Measurements from ENCODE around the gene TPM1.

Gene TPM1

DNA sequence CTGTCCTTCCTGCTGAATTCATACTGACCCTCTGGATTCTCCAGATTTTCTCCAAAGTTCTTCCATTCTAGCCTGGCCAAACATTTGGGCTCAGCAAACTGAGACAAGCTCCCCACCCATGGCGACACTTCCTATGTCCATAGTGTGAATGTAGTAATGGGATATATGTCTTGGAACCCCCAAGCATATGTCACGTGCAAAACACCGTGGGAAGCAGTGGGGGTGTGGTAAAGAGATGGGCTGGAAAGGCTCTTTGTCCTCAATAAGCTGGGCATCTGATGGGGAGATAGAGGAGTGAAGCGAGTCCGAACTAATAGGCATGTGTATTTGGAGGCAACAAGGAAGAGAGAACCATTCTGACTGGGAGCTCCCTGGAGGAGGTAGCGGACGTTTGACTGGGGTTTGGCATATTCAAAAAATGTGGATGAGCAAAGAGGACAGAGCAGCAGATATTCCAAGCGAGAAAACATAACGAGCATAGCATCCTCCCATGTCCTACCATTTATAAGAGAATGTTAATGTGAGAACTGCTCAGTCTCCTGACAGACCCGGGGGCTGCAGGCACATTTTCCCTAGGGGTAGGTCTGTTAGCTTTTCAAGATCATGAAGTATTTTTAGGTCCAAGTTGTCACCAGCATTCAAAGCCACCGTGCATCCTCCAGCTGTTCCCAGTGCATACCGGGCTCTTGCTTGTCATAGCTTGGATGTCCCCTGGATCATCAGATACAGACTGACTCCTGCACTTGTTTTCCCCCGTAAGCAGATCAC, 25.6 kb downstream of the TPM1 start:
- ATAC-seq = no peak
- H3K36me3 Mint-ChIP-seq = peaks cover 19% of the 10 kb centered on the region
- H3K4me3 Mint-ChIP-seq = no peak overlapping the region
- H3K9me3 Mint-ChIP-seq = no peaks in the 10 kb centered on the region
- H3K27me3 Mint-ChIP-seq = no peaks in the 10 kb centered on the region
- H3K27ac Mint-ChIP-seq = no peak overlapping the region
- no peaks in the 10 kb centered on the region for H3K4me1 Mint-ChIP-seq

DNA sequence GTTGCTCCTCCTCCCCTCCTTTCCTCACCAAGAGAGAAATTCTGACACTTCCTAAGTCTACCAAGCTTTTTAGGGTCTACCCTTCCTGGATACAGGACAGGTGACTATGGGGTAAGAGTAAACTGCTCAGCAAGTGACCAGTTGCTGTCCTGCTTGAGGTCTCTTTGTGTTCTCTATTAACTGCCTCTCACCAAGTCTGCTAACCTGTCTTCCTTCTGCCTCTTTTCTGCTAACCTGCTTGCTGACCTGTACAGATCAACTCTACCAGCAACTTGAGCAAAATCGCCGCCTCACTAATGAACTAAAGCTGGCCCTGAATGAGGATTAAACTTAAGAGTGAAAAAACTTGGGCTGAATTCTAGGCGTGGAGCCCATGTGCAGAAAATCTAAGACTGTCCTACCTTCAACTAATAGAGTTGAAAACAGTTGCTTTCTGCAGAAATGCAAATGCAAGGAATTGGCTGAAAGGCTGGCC, 27.1 kb downstream of the TPM1 start:
- H3K4me3 Mint-ChIP-seq = no peak overlapping the region
- no peaks in the 10 kb centered on the region for H3K9me3 Mint-ChIP-seq
- peaks cover 11% of the 10 kb centered on the region for H3K36me3 Mint-ChIP-seq
- H3K27ac Mint-ChIP-seq = no peak overlapping the region
- H3K27me3 Mint-ChIP-seq = no peaks in the 10 kb centered on the region
- H3K4me1 Mint-ChIP-seq = no peaks in the 10 kb centered on the region
- ATAC-seq = no peak

DNA sequence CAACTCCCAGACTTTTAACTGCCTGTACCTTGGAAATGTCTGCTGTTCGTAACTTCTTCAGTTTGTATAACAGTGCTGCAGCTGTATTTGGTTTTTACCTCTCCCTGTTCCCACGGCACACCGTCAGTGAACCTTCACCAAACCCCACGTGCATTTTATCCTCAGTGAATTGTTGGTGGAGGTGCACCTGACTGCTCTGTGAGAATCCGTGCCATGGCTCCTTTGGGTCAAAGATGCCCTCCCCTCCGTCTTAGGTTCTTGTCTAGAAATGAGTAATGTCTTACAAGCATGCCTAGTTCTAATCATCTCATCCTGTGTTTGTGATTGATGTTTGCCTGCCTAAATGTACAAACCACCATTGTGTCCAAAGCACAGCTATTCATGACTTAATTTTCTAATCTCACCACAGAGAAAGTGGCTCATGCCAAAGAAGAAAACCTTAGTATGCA, 28.2 kb downstream of the TPM1 start:
- H3K4me1 Mint-ChIP-seq = no peaks in the 10 kb centered on the region
- no peaks in the 10 kb centered on the region for H3K27me3 Mint-ChIP-seq
- H3K9me3 Mint-ChIP-seq = no peaks in the 10 kb centered on the region
- no peak overlapping the region for H3K4me3 Mint-ChIP-seq
- H3K36me3 Mint-ChIP-seq = peaks cover 11% of the 10 kb centered on the region
- no peak for ATAC-seq
- H3K27ac Mint-ChIP-seq = no peak overlapping the region

DNA sequence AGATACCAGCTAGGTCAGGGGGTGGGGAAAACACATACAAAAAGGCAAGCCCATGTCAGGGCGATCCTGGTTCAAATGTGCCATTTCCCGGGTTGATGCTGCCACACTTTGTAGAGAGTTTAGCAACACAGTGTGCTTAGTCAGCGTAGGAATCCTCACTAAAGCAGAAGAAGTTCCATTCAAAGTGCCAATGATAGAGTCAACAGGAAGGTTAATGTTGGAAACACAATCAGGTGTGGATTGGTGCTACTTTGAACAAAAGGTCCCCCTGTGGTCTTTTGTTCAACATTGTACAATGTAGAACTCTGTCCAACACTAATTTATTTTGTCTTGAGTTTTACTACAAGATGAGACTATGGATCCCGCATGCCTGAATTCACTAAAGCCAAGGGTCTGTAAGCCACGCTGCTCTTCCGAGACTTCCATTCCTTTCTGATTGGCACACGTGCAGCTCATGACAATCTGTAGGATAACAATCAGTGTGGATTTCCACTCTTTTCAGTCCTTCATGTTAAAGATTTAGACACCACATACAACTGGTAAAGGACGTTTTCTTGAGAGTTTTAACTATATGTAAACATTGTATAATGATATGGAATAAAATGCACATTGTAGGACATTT, 28.9 kb downstream of the TPM1 start:
- Mint-ChIP-seq H3K4me3 (no peak overlapping the region), H3K27me3 (no peaks in the 10 kb centered on the region), H3K9me3 (no peaks in the 10 kb centered on the region), H3K27ac (no peak overlapping the region), H3K4me1 (no peaks in the 10 kb centered on the region), H3K36me3 (peaks cover 11% of the 10 kb centered on the region)
- no peak for ATAC-seq

DNA sequence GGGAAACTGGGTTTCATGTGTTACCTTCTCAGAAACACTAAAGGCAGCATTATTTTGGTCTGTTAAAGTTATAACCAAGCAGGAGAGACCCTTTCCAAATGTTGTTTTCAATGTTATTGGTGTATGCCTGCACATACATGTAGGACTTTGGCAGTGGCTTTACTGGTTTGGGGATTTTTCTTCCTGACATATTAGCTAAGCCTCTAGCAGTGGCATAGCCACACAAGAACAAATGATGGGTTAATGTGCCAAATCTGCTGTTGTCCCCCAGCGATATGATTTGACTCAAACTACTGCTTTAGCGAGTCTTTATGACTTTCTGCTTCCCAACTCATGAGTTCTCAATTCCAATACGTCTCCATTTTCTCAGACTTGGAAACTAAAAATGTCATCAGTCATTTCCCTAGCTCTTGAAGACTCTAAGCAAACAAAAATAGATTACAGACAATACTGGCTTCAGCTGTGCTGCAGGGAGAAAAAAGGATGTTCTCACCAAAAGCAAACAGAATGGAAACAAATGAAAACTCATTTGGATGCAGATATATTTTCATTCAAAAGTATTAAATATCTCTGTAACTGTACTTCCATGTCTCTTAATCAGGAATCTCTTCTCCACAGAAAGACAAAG, 29.6 kb downstream of the TPM1 start:
- Mint-ChIP-seq H3K4me3 (no peak overlapping the region), H3K36me3 (peaks cover 11% of the 10 kb centered on the region), H3K9me3 (no peaks in the 10 kb centered on the region), H3K4me1 (no peaks in the 10 kb centered on the region), H3K27ac (no peak overlapping the region), H3K27me3 (peaks cover 7% of the 10 kb centered on the region)
- no peak for ATAC-seq

DNA sequence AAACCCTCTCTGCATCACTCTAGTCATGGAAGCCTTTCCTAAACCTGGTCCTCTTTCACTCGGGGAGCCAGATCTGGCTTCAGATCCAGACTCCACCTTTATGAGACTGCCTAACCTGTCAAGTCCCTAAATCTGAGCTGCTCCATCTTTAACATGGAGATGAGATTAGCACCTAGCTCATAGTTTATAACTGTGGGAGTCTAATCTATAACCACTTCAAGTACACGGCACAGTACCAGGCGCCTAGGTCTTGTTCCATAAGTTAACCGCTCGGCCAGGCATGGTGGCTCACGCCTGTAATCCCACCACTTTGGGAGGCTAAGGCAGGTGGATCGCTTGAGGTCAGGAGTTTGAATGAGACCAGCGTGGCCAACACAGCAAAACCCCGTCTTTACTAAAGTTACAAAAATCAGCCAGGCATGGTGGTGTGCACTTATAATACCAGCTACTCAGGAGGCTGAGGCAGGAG, 30.3 kb downstream of the TPM1 start:
- Mint-ChIP-seq H3K27me3 (peaks cover 10% of the 10 kb centered on the region), H3K27ac (no peak overlapping the region), H3K36me3 (peaks cover 10% of the 10 kb centered on the region), H3K4me3 (no peak overlapping the region), H3K4me1 (no peaks in the 10 kb centered on the region), H3K9me3 (no peaks in the 10 kb centered on the region)
- no peak for ATAC-seq

DNA sequence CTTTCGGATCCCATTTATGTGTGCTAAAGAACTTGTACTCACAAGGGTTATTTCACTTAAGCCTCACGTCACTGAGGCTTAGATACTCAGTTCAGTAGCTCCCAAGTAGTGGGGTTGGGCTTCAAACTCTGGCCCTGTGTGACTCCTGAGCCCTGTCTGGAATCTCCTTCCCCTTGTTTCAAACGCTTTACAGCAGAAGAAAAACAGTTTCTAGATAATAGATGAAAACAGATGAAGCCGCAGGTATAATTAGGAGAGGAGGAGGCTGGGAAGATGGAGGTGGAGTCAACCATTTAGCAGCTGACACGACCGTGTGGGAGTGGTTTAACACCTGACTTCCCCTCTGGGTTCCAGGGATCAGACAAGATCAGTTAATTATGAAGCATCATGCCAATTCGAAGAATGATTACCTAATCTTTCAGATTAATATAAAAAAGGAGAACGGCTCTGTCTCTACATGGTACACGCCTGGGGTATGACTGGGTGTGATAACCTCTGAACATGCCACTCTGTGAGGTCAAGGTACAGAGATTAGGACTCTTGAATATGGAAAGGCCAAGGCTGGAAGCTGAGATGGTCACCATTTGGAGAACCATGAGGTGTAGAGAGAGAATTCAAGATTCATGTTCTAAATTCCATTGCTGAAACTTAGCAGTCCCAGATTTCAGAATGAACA, 31.1 kb downstream of the TPM1 start:
- H3K27ac Mint-ChIP-seq = no peak overlapping the region
- no peaks in the 10 kb centered on the region for H3K4me1 Mint-ChIP-seq
- H3K27me3 Mint-ChIP-seq = peaks cover 10% of the 10 kb centered on the region
- H3K4me3 Mint-ChIP-seq = no peak overlapping the region
- no peak for ATAC-seq
- no peaks in the 10 kb centered on the region for H3K9me3 Mint-ChIP-seq
- H3K36me3 Mint-ChIP-seq = peaks cover 2% of the 10 kb centered on the region

DNA sequence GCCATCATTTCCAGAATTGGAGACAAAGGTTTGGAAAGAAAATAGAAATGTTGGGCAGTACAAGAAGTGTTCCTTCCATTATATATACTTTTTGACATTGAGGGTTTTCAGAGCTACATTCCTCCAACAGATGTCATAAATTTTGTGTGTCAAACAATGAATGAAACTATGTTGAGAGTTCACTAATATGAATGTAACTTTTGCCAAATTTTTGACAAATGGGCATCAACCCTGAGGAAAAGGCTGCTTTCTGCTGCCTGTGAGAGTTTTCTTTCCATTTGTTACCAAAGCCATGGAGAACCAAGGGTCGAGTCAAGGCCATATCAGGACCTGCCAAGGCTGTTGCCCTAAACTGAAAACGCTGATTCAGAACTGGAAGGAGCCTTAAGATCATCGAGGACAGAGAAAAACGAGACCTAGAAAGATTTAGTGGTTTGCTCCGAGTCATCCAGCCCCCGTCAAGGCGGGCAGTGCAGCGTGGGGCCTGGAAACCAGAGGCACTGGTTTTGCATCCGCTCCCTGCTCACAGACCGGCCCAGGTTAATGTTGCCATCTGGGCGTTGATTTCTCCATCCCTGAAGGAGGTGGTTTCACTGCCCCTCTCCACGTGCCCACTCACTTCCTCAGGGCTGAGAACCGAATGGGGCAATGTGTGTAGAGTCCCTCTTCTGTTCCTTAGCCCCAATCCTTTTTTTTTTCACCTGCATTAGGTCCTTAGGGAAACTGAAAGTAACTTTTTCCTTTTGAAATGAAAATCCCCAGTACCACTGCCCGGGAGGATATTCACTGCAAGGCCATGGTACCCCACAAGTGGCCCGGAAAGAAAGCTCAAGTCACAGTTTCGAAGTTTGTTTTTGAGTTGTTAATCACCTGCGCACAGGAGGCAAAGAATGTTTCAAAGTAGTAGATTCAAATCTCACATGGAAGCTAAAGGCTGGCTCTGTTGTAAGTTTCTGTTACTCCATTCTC, 32.8 kb downstream of the TPM1 start:
- no peaks in the 10 kb centered on the region for H3K36me3 Mint-ChIP-seq
- no peaks in the 10 kb centered on the region for H3K4me1 Mint-ChIP-seq
- no peaks in the 10 kb centered on the region for H3K9me3 Mint-ChIP-seq
- H3K27me3 Mint-ChIP-seq = peaks cover 23% of the 10 kb centered on the region
- H3K27ac Mint-ChIP-seq = no peak overlapping the region
- no peak overlapping the region for H3K4me3 Mint-ChIP-seq
- ATAC-seq = no peak

DNA sequence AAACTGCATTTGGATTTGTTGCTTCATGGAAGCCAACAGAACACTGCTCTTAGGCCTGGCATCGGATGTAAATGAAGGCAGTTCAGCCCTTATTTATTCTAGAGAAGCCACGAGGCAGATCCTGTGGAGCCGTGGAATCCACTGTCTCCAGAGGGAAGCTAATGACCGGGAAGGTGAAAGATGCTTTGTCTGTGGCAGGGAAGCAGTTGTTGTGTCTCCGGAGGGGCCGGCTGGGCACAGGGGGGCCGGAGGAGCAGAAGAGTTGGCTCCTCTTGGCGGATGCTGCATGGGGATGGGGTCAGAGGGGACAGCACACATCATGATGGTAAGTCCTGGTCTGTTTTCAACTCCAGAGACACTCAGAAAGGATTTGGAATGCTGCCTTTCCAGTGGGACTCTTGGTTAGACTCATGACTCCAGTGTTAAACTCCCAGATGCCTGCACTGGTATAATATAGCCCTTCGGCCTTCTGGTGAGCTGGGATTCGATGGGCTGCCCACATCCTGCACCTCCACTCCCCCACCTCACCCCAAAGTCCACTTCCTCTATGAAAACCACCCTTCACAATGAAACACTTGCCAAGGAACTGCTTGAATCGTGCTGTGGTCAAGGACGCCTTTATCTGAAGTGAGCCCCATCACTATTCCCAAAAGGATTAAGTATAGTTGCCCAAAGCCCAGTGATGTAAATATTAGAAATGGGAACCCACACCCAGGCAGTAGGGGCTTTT, 33.6 kb downstream of the TPM1 start:
- Mint-ChIP-seq H3K36me3 (no peaks in the 10 kb centered on the region), H3K27me3 (peaks cover 32% of the 10 kb centered on the region), H3K4me1 (no peaks in the 10 kb centered on the region), H3K27ac (no peak overlapping the region), H3K4me3 (no peak overlapping the region), H3K9me3 (no peaks in the 10 kb centered on the region)
- ATAC-seq = no peak

DNA sequence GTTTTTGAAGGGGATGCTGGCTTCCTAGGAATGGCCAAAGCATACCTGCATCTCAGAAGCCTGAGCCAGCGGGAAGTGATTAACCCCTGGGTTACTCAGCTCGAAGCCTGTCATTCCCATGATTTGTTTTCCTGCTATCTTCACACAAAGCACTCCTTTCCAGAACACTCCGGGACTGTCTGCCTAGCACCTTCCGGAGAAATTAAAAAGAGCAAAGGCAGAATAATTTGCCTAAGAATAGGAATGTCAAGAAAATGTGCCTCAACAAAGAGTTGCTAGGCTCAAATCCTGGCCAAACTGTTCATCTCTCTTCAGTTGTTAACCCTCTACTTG, 34.1 kb downstream of the TPM1 start:
- Mint-ChIP-seq H3K27me3 (peaks cover 37% of the 10 kb centered on the region), H3K9me3 (no peaks in the 10 kb centered on the region), H3K36me3 (no peaks in the 10 kb centered on the region), H3K4me1 (no peaks in the 10 kb centered on the region), H3K27ac (no peak overlapping the region), H3K4me3 (no peak overlapping the region)
- ATAC-seq = no peak

DNA sequence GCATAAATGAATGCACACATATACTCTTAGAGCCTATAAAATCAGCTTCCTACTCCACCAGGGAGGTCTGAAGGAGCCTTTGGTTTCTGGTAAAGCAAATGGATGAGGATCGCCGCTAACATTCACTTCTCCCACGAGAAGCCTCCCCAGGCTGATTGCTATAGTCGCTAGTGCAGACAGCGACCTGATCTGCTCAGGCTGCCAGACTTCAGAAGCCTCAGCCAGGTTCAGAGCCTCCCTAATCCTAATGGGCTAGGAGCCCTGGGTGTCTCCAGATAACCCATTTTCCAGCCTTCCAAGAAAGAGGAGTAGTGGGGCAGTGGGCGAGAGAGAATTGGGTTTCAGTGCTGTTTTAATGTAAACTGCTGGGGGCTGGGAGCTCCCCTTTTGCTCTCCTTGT, 35.4 kb downstream of the TPM1 start:
- H3K36me3 Mint-ChIP-seq = no peaks in the 10 kb centered on the region
- no peak overlapping the region for H3K4me3 Mint-ChIP-seq
- peaks cover 44% of the 10 kb centered on the region for H3K27me3 Mint-ChIP-seq
- no peak for ATAC-seq
- no peak overlapping the region for H3K27ac Mint-ChIP-seq
- H3K9me3 Mint-ChIP-seq = no peaks in the 10 kb centered on the region
- H3K4me1 Mint-ChIP-seq = no peaks in the 10 kb centered on the region

DNA sequence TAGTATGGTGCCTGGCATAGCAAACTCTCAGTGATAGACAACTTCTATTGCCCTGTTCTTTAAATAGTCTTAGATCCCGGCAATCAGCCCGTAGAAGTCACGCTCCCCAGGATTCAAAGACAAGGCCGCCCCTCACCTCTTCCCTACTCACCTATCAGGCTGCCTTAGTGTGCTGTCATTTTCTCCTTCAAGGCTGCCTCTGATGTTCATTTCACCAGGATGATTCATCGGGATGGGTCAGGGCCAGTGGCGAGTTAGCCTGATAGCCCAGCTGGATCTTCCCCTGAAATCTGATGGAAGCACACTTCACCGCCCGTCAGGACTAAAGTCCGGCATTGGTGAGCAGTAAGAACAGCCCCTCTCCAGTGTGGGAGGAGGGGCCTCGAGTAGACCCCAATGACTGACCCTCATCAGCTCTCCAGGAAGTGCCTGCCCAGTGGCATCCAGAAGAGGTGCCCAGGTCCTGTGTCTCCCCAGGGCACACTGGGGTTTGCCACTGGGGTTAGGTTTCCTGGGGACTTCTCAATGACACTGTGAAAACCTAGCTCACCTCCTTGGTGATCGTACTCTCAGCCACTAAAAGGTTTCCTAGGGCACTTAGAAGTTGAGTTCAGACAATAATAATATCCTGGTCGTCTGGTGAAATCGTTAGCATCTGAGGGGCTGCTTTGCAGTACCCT, 37.5 kb downstream of the TPM1 start:
- Mint-ChIP-seq H3K36me3 (no peaks in the 10 kb centered on the region), H3K27me3 (peaks cover 50% of the 10 kb centered on the region), H3K27ac (no peak overlapping the region), H3K4me3 (no peak overlapping the region), H3K9me3 (no peaks in the 10 kb centered on the region), H3K4me1 (no peaks in the 10 kb centered on the region)
- no peak for ATAC-seq

DNA sequence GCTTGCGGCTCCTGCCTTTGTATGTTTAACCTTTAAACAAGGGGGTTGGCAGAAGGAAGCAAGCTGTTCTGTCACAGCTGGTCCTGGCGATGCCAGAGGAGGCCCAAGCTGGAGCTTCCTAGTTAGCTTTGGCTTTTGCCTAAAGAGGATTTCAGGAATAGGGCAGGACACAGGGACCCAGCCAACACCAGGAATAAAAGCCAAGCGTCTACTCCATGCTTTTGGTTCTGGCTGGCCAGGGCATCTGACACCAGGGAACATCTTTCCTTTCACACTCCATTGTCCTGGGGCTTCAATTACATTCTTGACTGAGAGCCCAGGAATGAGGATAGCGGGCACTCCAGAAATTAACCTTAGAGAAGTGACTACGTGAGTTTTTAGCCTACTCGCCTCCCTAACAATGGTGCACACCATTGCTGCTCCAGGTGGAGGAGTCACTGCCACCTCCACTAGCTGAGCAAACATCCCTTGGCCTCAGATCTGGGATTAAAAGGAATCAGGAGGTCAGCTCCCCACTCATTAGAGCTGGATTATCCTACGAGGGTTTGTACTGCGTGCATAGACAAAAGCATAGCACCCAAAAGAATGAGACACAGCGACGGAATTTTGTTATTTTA, 38.2 kb downstream of the TPM1 start:
- H3K27ac Mint-ChIP-seq = no peak overlapping the region
- H3K4me3 Mint-ChIP-seq = no peak overlapping the region
- no peaks in the 10 kb centered on the region for H3K9me3 Mint-ChIP-seq
- H3K27me3 Mint-ChIP-seq = peaks cover 50% of the 10 kb centered on the region
- H3K36me3 Mint-ChIP-seq = no peaks in the 10 kb centered on the region
- no peaks in the 10 kb centered on the region for H3K4me1 Mint-ChIP-seq
- no peak for ATAC-seq
